Measurements from ENCODE around the gene NEDD9. TPM values are rescaled to one million over a fixed set of nuclear protein-coding genes. Genes with fewer than 3 reads are reported as not detected.

The NEDD9 gene
- total and polyA plus RNA-seq, 2 of the 4 experiments (the other 2 are of a cell fraction): 7.6 to 16.5 TPM

GRCh38 chr6:11143394-11144371 is 88.8 kb downstream of the NEDD9 start (continued):
- TF ChIP-seq NFE2L2 (IDR thresholded peaks at IDR 0.05; ENCODE audit: low read depth, low read length) (peak; percentile 89), RFX5 (IDR thresholded peaks at IDR 0.05; ENCODE audit: low read depth, low read length) (no peak), RAD21 (IDR thresholded peaks at IDR 0.05; ENCODE audit: low read length) (no peak), MXI1 (IDR thresholded peaks at IDR 0.05; ENCODE audit: borderline replicate concordance, low read depth, low read length) (peak; percentile 41; the same call in 1 of the 2 replicates), POLR2A (IDR thresholded peaks at IDR 0.05; ENCODE audit: low read depth, low read length) (no peak)

Measured in IMR-90 (cell line).